Nephron (organoid): ENCODE data around the gene PRDM12.

Source experiments
- H3K27ac Mint-ChIP-seq, 3 experiments: 2 replicates each; pipeline ENCODE4 v1.8.0; 2020; ENCODE audit warnings: mixed read lengths in 3 of 3, mild to moderate bottlenecking in 2 of 3, moderate library complexity in 1 of 3
- H3K27me3 Mint-ChIP-seq: 2 replicates; pipeline ENCODE4 v1.8.0; 2021; ENCODE audit warnings: low read depth, mild to moderate bottlenecking, moderate library complexity, mixed read lengths
- H3K36me3 Mint-ChIP-seq: 2 replicates; pipeline ENCODE4 v1.8.0; 2020; ENCODE audit warnings: low read depth, mixed read lengths
- H3K4me1 Mint-ChIP-seq: 2 replicates; pipeline ENCODE4 v1.8.0; 2020; ENCODE audit warnings: mixed read lengths
- H3K4me3 Mint-ChIP-seq, 3 experiments: 2 replicates each; pipeline ENCODE4 v1.8.0; 2020; ENCODE audit warnings: mild to moderate bottlenecking in 3 of 3, mixed read lengths in 3 of 3, moderate library complexity in 2 of 3
- H3K9me3 Mint-ChIP-seq: 2 replicates; pipeline ENCODE4 v1.8.0; 2020; ENCODE audit warnings: mixed read lengths
- TF ChIP-seq, protein P1 (sequence below), 3 experiments: fragments of 200-600 bp; sonication (generic); IDR thresholded peaks; one replicate each; pipeline ENCODE4 v1.5.0; 2021; ENCODE audit warnings: antibody characterized with exemption in 3 of 3; ENCODE audit not compliant: unreplicated experiment in 3 of 3

PRDM12 gene

DNA sequence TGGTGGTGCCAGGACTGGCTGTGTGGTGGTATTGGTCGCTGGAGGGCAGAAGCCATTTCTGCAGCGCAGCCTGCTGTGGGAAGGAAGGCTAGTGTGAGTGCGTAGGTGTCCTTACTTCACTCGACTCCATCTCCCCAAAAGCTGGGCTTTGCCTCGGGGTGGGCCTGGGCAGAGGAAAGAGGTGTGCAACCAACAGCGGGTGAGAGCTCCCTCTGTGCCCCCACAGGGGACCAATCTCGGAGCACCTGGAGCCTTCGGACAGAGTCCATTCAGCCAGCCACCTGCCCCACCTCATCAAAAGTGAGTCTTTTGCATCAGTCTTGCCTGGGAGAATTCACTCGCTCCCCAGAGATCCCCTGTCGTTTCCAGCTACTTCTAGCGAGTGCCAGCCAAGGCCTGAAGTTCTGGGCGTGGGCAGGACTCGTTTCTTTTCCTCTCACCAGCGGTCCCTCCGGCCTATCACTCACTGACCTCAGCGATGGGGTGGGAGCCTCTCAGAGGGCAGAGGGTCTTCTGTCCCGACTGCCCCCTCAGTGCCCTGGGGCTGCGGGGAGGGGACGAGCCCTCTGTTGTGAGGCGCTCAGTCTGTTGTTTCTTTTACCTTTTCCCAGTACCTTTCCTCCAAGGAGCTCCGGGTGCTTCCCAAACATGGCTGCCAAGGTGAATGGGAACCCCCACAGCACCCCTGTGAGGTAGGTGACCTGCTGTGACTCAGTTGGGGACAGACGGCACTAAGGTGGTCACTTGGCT is 32.9 kb upstream of the PRDM12 start:
- Mint-ChIP-seq H3K4me3 (no peak overlapping the region), H3K27me3 (no peaks in the 10 kb centered on the region), H3K27ac (no peak overlapping the region)

DNA sequence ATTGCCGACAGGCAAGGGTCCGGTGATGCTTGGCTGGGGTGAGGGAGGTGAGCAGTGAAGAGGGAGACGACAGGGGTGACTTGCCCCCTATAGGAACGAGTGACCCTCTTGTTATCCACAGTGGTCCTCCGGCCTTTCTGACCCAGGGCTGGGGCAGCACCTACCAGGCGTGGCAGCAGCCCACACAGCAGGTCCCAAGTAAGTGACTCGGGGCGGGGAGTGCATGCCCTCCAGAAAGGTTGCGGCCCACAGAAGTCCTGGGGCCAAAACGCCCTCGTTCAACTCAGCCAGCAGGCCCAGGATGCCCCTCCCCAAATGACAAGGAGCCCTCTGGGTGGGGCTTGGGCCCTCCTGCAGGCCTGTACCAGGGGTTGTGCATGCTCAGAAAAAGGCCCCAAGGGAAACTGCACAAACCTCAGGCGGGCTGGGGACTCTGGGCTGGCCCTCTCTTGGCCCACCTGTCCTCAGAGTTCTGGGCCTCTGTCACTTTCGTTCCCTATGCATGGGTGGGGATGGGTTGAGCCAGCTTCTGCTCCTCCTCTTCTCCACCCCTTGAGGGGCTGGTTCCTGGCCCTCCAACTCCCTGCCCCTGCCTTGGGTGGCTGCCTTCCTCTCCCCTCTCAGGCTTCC is 32.2 kb upstream of the PRDM12 start:
- H3K9me3 Mint-ChIP-seq, result no peaks in the 10 kb centered on the region
- H3K4me3 Mint-ChIP-seq, result no peak overlapping the region
- no peaks in the 10 kb centered on the region for H3K27me3 Mint-ChIP-seq
- no peaks in the 10 kb centered on the region for H3K4me1 Mint-ChIP-seq
- no peak overlapping the region for H3K27ac Mint-ChIP-seq
- TF ChIP-seq, protein P1, sequence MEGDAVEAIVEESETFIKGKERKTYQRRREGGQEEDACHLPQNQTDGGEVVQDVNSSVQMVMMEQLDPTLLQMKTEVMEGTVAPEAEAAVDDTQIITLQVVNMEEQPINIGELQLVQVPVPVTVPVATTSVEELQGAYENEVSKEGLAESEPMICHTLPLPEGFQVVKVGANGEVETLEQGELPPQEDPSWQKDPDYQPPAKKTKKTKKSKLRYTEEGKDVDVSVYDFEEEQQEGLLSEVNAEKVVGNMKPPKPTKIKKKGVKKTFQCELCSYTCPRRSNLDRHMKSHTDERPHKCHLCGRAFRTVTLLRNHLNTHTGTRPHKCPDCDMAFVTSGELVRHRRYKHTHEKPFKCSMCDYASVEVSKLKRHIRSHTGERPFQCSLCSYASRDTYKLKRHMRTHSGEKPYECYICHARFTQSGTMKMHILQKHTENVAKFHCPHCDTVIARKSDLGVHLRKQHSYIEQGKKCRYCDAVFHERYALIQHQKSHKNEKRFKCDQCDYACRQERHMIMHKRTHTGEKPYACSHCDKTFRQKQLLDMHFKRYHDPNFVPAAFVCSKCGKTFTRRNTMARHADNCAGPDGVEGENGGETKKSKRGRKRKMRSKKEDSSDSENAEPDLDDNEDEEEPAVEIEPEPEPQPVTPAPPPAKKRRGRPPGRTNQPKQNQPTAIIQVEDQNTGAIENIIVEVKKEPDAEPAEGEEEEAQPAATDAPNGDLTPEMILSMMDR (IDR thresholded peaks at IDR 0.05; ENCODE audit: unreplicated experiment in 3 of 3), result no peak
- H3K36me3 Mint-ChIP-seq, result peaks cover 42% of the 10 kb centered on the region

More for the DNA sequence above, 32.9 kb upstream of the PRDM12 start:
- TF ChIP-seq, protein P1 (IDR thresholded peaks at IDR 0.05; ENCODE audit: unreplicated experiment in 3 of 3), result no peak
- Mint-ChIP-seq H3K9me3 (no peaks in the 10 kb centered on the region), H3K4me1 (no peaks in the 10 kb centered on the region), H3K36me3 (peaks cover 48% of the 10 kb centered on the region)

DNA sequence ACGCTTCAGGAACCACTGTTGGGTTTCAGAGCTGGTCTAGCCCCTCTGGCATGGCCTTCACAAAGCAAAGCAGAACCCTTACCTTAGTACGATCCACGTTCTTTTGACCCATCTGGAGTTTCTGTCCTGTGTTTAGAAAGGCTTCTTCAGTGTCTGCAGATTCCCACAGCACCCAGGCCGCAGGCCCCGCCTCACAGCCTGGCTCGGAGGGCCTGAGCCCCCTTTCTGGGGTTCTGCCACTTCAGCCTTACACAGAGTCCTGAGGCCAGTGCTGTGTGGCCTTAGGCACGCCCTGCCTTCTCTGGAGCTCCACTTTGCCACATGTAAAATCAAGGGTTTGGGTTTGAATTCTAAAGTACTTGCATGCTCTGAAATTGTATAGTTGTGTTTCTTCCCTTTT is 31.6 kb upstream of the PRDM12 start:
- H3K4me3 Mint-ChIP-seq, result no peak overlapping the region
- no peak overlapping the region for H3K27ac Mint-ChIP-seq
- no peaks in the 10 kb centered on the region for H3K27me3 Mint-ChIP-seq
- H3K36me3 Mint-ChIP-seq, result peaks cover 38% of the 10 kb centered on the region
- H3K9me3 Mint-ChIP-seq, result no peaks in the 10 kb centered on the region
- H3K4me1 Mint-ChIP-seq, result no peaks in the 10 kb centered on the region
- TF ChIP-seq, protein P1 (IDR thresholded peaks at IDR 0.05; ENCODE audit: unreplicated experiment in 3 of 3), result no peak

DNA sequence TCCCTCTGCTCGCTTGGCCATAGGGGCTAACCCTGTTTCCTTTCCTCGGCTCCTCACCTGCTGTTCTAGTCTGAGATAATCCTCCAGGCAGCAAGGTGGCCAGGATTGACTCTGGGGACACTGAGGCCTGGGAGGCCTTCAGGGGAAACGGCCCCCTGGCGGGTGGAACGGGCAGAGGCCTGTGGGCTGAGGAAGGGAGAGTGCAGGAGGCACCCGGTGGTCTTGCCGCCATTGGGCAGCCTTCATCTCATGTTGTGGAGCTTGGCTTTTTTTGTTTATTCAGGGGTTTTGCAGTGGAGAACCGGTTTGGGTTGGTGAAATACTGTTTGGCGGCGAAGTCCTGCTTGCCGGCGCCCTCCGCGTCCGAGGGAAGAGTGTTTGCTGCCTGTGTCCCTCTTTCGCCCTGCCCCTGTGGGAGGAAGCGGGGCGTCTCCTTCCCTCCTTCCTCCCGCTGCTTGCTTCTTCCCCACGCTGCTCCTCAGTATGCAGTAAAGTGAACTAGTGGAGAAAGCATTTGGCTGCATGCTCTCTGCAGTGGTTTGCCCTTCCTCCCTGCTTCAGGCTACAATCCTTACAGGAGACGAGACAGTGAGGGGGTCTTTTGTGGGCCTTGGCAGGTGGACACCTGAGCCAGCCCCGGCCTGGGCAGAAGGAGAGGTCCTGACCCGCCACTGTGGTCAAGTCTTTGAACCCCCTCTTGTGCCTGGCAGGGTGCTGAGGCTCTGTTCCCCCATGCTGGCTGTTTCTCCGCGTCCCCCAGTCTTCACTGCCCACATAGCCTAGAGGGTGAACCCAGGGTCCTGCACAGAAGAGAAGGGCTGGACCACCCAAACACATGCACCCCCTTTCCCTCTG is 30.8 kb upstream of the PRDM12 start:
- peaks cover 39% of the 10 kb centered on the region for H3K36me3 Mint-ChIP-seq
- H3K27me3 Mint-ChIP-seq, result no peaks in the 10 kb centered on the region
- H3K9me3 Mint-ChIP-seq, result no peaks in the 10 kb centered on the region
- no peak overlapping the region for H3K4me3 Mint-ChIP-seq
- H3K4me1 Mint-ChIP-seq, result peaks cover 5% of the 10 kb centered on the region
- TF ChIP-seq, protein P1 (IDR thresholded peaks at IDR 0.05; ENCODE audit: unreplicated experiment in 3 of 3), result no peak
- no peak overlapping the region for H3K27ac Mint-ChIP-seq

DNA sequence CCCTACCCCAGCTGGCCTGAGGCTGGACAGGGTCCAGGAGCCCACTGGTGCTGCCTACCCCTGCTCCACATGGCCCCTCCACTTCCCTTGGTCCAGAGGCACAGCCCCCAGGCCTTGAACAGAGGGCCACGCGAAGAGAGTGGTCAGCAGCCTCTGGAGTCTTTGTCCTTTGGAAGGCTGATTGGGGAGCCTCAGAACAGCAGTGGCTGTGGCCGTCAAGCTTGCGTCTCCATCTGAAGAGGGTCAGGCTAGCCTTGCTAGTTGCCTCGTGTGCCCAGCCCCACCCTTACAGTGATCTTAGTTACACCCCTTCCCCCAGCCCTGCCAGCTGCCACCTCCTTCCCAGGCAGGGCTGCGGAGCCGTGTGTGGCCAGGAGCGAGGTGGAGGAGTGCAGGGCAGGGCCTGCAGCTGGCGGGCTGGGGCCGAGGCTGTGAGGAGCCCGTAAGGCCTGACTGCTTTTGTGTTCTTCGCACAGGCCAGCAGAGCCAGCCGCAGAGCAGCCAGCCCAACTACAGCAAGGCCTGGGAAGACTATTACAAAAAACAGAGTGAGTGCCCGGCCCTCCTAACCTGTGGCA is 30.1 kb upstream of the PRDM12 start:
- Mint-ChIP-seq H3K4me1 (peaks cover 12% of the 10 kb centered on the region), H3K9me3 (no peaks in the 10 kb centered on the region), H3K27ac (no peak overlapping the region), H3K27me3 (no peaks in the 10 kb centered on the region), H3K4me3 (no peak overlapping the region), H3K36me3 (peaks cover 41% of the 10 kb centered on the region)
- TF ChIP-seq, protein P1 (IDR thresholded peaks at IDR 0.05; ENCODE audit: unreplicated experiment in 3 of 3), result no peak
